RWPE2 (cell line): ENCODE results near the gene DNASE1L3.

Source experiments
- ATAC-seq: fragments of 200-7000 bp; cut with Tn5 transposase; 3 replicates; pipeline ENCODE4 v1.9.1; 2021; ENCODE audit warnings: low read depth
- DNase-seq: peaks from one replicate; pipeline ENCODE4 v3.0.0-alpha.2; 2020; ENCODE audit warnings: low spot score
- H3K27ac ChIP-seq: fragments of 450-650 bp; 2 replicates; pipeline ENCODE4 v1.5.1; 2017; ENCODE audit warnings: mild to moderate bottlenecking; ENCODE audit not compliant: poor library complexity, severe bottlenecking
- H3K27me3 ChIP-seq: fragments of 250-450 bp; sonication (Bioruptor Pico); 2 replicates; pipeline ENCODE4 v1.5.1; 2021; ENCODE audit warnings: mild to moderate bottlenecking, moderate library complexity; ENCODE audit not compliant: insufficient read depth, poor library complexity, severe bottlenecking
- H3K36me3 ChIP-seq: fragments of 250-450 bp; sonication (Bioruptor Pico); 2 replicates; pipeline ENCODE4 v1.5.1; 2020; ENCODE audit warnings: low read depth, mild to moderate bottlenecking, moderate library complexity
- H3K4me1 ChIP-seq: fragments of 250-450 bp; sonication (Bioruptor Pico); 2 replicates; pipeline ENCODE4 v1.5.1; 2021; ENCODE audit warnings: mild to moderate bottlenecking, moderate library complexity; ENCODE audit not compliant: insufficient read depth, poor library complexity, severe bottlenecking
- H3K4me3 ChIP-seq: fragments of 250-450 bp; sonication (Bioruptor Pico); 2 replicates; pipeline ENCODE4 v1.5.1; 2021; ENCODE audit warnings: mild to moderate bottlenecking, moderate library complexity; ENCODE audit not compliant: severe bottlenecking
- H3K9me3 ChIP-seq: fragments of 250-450 bp; sonication (Bioruptor Pico); 2 replicates; pipeline ENCODE4 v1.5.1; 2021; ENCODE audit warnings: mild to moderate bottlenecking, moderate library complexity; ENCODE audit not compliant: severe bottlenecking
- TF ChIP-seq, protein P1 (sequence below): fragments of 450-650 bp; IDR thresholded peaks from one replicate; pipeline ENCODE4 v1.5.1; 2017; ENCODE audit warnings: mild to moderate bottlenecking, moderate library complexity; ENCODE audit not compliant: poor library complexity, severe bottlenecking

Gene DNASE1L3

DNA sequence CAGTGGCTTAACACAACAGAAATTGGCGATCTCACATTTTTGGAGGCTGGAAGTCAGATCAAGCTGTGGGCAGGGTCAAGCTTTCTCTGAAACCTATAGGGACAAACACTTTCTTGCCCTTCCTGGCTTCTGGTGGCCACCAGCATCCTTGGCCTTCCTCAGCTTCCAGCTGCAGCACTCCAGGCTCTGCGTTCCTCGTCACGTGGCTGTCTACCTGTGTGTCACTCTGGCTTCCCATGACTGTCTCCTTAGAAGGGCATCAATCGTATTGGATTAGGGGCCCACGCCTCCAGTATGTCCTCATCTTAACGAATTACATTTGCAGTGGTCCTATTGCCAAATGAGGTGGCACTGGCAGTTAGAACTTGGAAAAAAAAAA, 25.8 kb downstream of the DNASE1L3 start:
- Histone ChIP-seq H3K27me3 (no peaks in the 10 kb centered on the region), H3K4me3 (no peak overlapping the region), H3K9me3 (no peaks in the 10 kb centered on the region), H3K36me3 (no peaks in the 10 kb centered on the region), H3K4me1 (peaks cover 13% of the 10 kb centered on the region), H3K27ac (no peak overlapping the region)
- no peak for DNase-seq
- TF ChIP-seq, protein P1, sequence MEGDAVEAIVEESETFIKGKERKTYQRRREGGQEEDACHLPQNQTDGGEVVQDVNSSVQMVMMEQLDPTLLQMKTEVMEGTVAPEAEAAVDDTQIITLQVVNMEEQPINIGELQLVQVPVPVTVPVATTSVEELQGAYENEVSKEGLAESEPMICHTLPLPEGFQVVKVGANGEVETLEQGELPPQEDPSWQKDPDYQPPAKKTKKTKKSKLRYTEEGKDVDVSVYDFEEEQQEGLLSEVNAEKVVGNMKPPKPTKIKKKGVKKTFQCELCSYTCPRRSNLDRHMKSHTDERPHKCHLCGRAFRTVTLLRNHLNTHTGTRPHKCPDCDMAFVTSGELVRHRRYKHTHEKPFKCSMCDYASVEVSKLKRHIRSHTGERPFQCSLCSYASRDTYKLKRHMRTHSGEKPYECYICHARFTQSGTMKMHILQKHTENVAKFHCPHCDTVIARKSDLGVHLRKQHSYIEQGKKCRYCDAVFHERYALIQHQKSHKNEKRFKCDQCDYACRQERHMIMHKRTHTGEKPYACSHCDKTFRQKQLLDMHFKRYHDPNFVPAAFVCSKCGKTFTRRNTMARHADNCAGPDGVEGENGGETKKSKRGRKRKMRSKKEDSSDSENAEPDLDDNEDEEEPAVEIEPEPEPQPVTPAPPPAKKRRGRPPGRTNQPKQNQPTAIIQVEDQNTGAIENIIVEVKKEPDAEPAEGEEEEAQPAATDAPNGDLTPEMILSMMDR, result no peak
- no peak for ATAC-seq

DNA sequence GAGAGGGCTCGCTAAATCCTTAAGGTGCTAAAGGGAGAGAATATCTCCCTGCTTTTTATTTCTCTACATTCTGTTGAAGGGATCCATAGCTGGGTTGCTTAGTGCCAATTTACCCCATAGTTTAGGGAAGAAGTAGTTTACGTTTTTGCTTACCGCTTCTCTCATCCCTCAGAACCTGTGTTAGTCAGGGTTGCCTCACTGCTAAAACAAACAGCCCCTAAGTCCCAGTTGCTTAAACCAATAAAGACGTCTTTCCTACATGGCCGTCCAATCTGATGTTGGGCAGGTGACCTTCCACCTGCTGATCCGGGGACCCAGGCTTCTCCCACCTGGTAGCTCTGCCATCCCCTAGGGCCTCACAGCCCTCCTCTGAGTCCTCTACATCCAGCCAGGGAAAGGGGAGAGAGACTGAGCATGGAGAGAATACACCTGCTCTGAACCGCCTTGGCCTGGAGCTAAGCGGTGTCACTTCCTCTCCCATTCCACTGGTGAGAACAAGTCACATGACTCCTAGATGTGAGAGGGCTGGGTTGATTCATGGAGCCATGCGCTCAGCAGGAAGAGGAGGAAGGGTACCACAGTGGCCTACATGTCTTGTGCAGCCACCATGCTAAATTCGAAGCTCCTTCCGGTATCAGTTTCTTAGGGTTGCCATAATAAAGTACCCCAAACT, 26.3 kb downstream of the DNASE1L3 start:
- TF ChIP-seq, protein P1, result no peak
- H3K4me3 ChIP-seq, result no peak overlapping the region

DNA sequence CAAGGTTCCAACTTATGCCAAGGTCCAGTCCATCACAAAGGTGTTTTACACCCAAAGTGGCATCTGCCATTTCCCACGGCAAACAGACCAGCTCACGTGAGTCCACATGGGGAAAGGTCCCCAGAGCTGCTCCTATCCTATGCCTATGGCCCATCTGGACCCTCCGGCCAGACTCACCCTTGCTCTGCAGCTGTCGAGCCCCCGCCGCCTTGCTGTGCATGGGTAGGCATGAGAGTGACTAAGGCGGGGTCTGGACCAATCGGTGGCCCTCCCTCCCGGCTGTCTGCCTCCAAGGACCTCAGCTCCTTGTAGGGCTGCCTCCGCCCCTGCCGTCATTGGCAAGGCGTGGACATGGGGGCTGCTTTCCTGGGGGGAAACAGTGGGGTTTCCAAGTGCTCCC, 26.9 kb downstream of the DNASE1L3 start:
- H3K27ac ChIP-seq, result no peak overlapping the region
- no peak overlapping the region for H3K4me3 ChIP-seq
- no peaks in the 10 kb centered on the region for H3K36me3 ChIP-seq
- no peaks in the 10 kb centered on the region for H3K9me3 ChIP-seq
- ATAC-seq (no peak), DNase-seq (no peak)
- TF ChIP-seq, protein P1, result no peak
- peaks cover 13% of the 10 kb centered on the region for H3K4me1 ChIP-seq
- H3K27me3 ChIP-seq, result no peaks in the 10 kb centered on the region

More for the DNA sequence above, 26.3 kb downstream of the DNASE1L3 start:
- ATAC-seq (no peak), DNase-seq (no peak)
- Histone ChIP-seq H3K9me3 (no peaks in the 10 kb centered on the region), H3K27ac (no peak overlapping the region), H3K27me3 (no peaks in the 10 kb centered on the region), H3K4me1 (peaks cover 13% of the 10 kb centered on the region), H3K36me3 (no peaks in the 10 kb centered on the region)

DNA sequence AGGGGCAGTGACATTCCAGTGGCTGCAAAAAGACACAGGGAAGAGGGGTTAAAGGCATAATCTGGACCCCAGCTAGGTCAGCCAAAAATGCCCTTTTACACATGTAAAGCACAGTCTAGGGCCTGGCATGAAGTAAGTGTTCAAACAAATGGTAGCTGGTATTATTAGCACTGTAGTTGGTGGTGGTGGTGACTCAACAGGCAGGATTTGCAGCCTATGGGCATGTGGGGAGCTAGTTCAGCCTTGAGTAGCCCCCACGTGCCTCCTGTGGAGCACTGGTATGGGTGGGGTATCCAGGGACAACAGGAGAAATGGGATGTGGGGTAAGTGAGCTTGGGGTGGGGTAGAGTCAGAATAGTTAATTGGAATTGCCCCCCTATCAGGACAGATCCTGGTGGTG, 27.6 kb downstream of the DNASE1L3 start:
- H3K4me1 ChIP-seq, result peaks cover 10% of the 10 kb centered on the region
- ATAC-seq, result no peak
- DNase-seq, result no peak

More for the DNA sequence above, 27.6 kb downstream of the DNASE1L3 start:
- Histone ChIP-seq H3K36me3 (no peaks in the 10 kb centered on the region), H3K27me3 (no peaks in the 10 kb centered on the region), H3K4me3 (no peak overlapping the region), H3K27ac (no peak overlapping the region), H3K9me3 (no peaks in the 10 kb centered on the region)
- TF ChIP-seq, protein P1, result no peak
